ENCODE data around the gene EFCAB11. TPM values are rescaled to one million over a fixed set of nuclear protein-coding genes. Genes with fewer than 3 reads are reported as not detected.

EFCAB11 gene
- polyA plus RNA-seq, 3 donors, result 2.0 to 4.3 (median 2.1) TPM

GRCh38 chr14:89957376-89957775 is 2.8 kb upstream of the EFCAB11 start:
- Histone ChIP-seq H3K4me3 (replicated peaks in 1 of 3; ENCODE audit: low read depth in 2 of 3, low read length in 3 of 3) (no peak overlapping the region), H3K9me3 (replicated peaks in 1 of 2; ENCODE audit: control insufficient read depth in 1 of 2, insufficient read depth in 1 of 2, low read length in 2 of 2) (peaks cover 0 to 4% of the 10 kb centered on the region in 2 donors), H3K4me2 (replicated peaks; ENCODE audit: extremely low read depth, low read length, poor library complexity, severe bottlenecking) (peak overlapping the region; percentile 100), H4K20me1 (ENCODE audit: insufficient read depth, low read length) (no peaks in the 10 kb centered on the region), H3K27me3 (ENCODE audit: control insufficient read depth in 2 of 2, insufficient read depth in 2 of 2, low read length in 2 of 2) (no peaks in the 10 kb centered on the region), H3K27ac (ENCODE audit: low read depth in 1 of 2, low read length in 2 of 2) (peak overlapping the region in 1 of 2 donors; percentile 99), H3K4me1 (ENCODE audit: control insufficient read depth in 1 of 2, insufficient read depth in 2 of 2, low read length in 2 of 2) (peaks cover 20 to 22% of the 10 kb centered on the region in 2 donors), H3K36me3 (replicated peaks in 1 of 2; ENCODE audit: control insufficient read depth in 1 of 2, insufficient read depth in 2 of 2, low read length in 2 of 2) (peaks cover 5 to 10% of the 10 kb centered on the region in 2 donors), H3K9ac (ENCODE audit: insufficient read depth, low read length, poor library complexity, severe bottlenecking) (no peak overlapping the region), H2AFZ (ENCODE audit: insufficient read depth, low read depth, low read length, poor library complexity, severe bottlenecking) (no peak overlapping the region), H3K79me2 (ENCODE audit: insufficient read depth, low read length) (peaks cover 53% of the 10 kb centered on the region)
- intact Hi-C loops (cut with micrococcal nuclease), result loop anchor here (10.0 kb wide), 6 partner anchors 107 to 1107 kb away; partner anchors contain the start of genes PSMC1 (in 2 of the 2), FOXN3 (in 1 of the 2), KCNK13 (in 1 of the 2) and RPS6KA5 (in 1 of the 2)
- no CpG with 5 or more reads among the region's 1 CpG for WGBS (ENCODE audit: insufficient coverage)
- no peak for DNase-seq
- Mint-ChIP-seq H3K4me1 (peaks cover 32% of the 10 kb centered on the region), H3K36me3 (peaks cover 11 to 17% of the 10 kb centered on the region in 2 donors), H3K9me3 (peaks cover 0 to 7% (median 0%) of the 10 kb centered on the region in 7 donors), H3K27ac (peak overlapping the region; percentile 73 to 98 (median 96)), H3K27me3 (ENCODE audit: low read depth in 3 of 3) (peaks cover 0 to 3% (median 0%) of the 10 kb centered on the region in 3 donors), H3K4me3 (peak overlapping the region in 1 of 2 donors; percentile 43)
- no peak for TF ChIP-seq CTCF (IDR thresholded peaks at IDR 0.05)

- H3K4me1 ChIP-seq (ENCODE audit: control insufficient read depth in 1 of 2, insufficient read depth in 2 of 2, low read length in 2 of 2), result peaks cover 20 to 22% of the 10 kb centered on the region in 2 donors
These were observed 2.1 kb upstream of the EFCAB11 start for GRCh38 chr14:89956661-89957009.

More at GRCh38 chr14:89956661-89957009, 2.1 kb upstream of the EFCAB11 start:
- Mint-ChIP-seq H3K4me1 (peaks cover 32% of the 10 kb centered on the region), H3K27ac (peak overlapping the region; percentile 92 to 98 (median 97)), H3K4me3 (peak overlapping the region; percentile 83 to 87), H3K27me3 (ENCODE audit: low read depth in 3 of 3) (peaks cover 0 to 3% (median 0%) of the 10 kb centered on the region in 3 donors), H3K9me3 (peaks cover 0 to 7% (median 0%) of the 10 kb centered on the region in 7 donors), H3K36me3 (peaks cover 9 to 15% of the 10 kb centered on the region in 2 donors)
- peaks cover 5 to 8% of the 10 kb centered on the region in 2 donors for H3K36me3 ChIP-seq (replicated peaks in 1 of 2; ENCODE audit: control insufficient read depth in 1 of 2, insufficient read depth in 2 of 2, low read length in 2 of 2)
- H3K4me3 ChIP-seq (replicated peaks in 1 of 3; ENCODE audit: low read depth in 2 of 3, low read length in 3 of 3), result peak overlapping the region; percentile 26 to 90 (median 76)
- no peak for TF ChIP-seq CTCF (IDR thresholded peaks at IDR 0.05)
- H3K9me3 ChIP-seq (replicated peaks in 1 of 2; ENCODE audit: control insufficient read depth in 1 of 2, insufficient read depth in 1 of 2, low read length in 2 of 2), result peaks cover 0 to 4% of the 10 kb centered on the region in 2 donors
- H2AFZ ChIP-seq (ENCODE audit: insufficient read depth, low read depth, low read length, poor library complexity, severe bottlenecking), result peak overlapping the region; percentile 93
- H3K79me2 ChIP-seq (ENCODE audit: insufficient read depth, low read length), result peaks cover 47% of the 10 kb centered on the region
- H3K27ac ChIP-seq (ENCODE audit: low read depth in 1 of 2, low read length in 2 of 2), result peak overlapping the region; percentile 97 to 99
- 47% methylated on average over 14 of the region's 15 CpGs for WGBS (ENCODE audit: insufficient coverage)
- intact Hi-C loops (cut with micrococcal nuclease), result loop anchor here (10.0 kb wide), 6 partner anchors 108 to 1108 kb away; partner anchors contain the start of genes PSMC1 (in 2 of the 2), FOXN3 (in 1 of the 2), KCNK13 (in 1 of the 2) and RPS6KA5 (in 1 of the 2)
- H3K9ac ChIP-seq (ENCODE audit: insufficient read depth, low read length, poor library complexity, severe bottlenecking), result peak overlapping the region; percentile 99
- no peaks in the 10 kb centered on the region for H4K20me1 ChIP-seq (ENCODE audit: insufficient read depth, low read length)
- no peaks in the 10 kb centered on the region for H3K27me3 ChIP-seq (ENCODE audit: control insufficient read depth in 2 of 2, insufficient read depth in 2 of 2, low read length in 2 of 2)
- H3K4me2 ChIP-seq (replicated peaks; ENCODE audit: extremely low read depth, low read length, poor library complexity, severe bottlenecking), result peak overlapping the region; percentile 100
- DNase-seq, result no peak
